GM10248 (cell line): Measurements from ENCODE around the gene TNFAIP8.

ENCODE experiments used
- CTCF ChIA-PET: fragments of 300-600 bp; sonication (Branson Sonifier 250); formaldehyde crosslinking; extraction: SDS; loops from one replicate; lab custom pipeline; 2021; ENCODE audit warnings: antibody characterized with exemption; lab: Yijun Ruan, JAX
- POLR2A ChIA-PET: fragments of 350-650 bp; sonication (Branson Sonifier 250); formaldehyde crosslinking; extraction: SDS; loops from one replicate; lab custom pipeline; 2020; ENCODE audit warnings: antibody characterized with exemption; lab: Yijun Ruan, JAX
- DNase-seq: peaks from one replicate; pipeline ENCODE4 v3.0.0; 2012; ENCODE audit errors: extremely low spot score
- TF ChIP-seq, protein P1 (sequence below): IDR thresholded peaks from 2 replicates; pipeline ENCODE4 v1.5.1; 2012; ENCODE audit warnings: mild to moderate bottlenecking, low read depth; ENCODE audit errors: extremely low read depth, missing control alignments, control extremely low read depth

The TNFAIP8 gene

DNA sequence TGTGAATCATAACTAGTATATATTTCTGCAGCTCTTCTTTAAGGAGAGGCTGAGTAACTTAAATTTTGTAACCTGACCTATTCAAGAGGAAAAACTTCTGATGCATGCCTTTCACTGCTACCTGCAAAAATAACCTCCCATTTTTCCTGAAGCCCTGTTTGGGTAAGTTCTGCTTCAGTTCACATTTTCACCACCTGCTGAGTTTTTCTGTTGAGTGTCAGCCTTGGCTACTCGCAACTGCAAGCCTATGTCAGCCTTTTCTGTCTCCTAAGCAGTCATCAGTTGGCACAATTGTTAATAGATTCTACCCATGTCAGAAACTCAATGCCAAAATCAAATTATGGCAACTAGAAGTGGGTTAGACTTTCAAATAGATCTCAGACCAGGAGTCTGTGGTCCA, 8.2 kb upstream of the TNFAIP8 start:
- DNase-seq: no peak
- CTCF ChIA-PET: interaction anchor here (1.5 to 13.2 kb wide), 5 partner anchors 12 to 79 kb away, joined by 3 to 159 read pairs (median 9); partner anchors contain the start of gene TNFAIP8

GRCh38 chr5:119347991-119348390, 7.8 kb upstream of the TNFAIP8 start:
- no peak for DNase-seq
- TF ChIP-seq, protein P1, sequence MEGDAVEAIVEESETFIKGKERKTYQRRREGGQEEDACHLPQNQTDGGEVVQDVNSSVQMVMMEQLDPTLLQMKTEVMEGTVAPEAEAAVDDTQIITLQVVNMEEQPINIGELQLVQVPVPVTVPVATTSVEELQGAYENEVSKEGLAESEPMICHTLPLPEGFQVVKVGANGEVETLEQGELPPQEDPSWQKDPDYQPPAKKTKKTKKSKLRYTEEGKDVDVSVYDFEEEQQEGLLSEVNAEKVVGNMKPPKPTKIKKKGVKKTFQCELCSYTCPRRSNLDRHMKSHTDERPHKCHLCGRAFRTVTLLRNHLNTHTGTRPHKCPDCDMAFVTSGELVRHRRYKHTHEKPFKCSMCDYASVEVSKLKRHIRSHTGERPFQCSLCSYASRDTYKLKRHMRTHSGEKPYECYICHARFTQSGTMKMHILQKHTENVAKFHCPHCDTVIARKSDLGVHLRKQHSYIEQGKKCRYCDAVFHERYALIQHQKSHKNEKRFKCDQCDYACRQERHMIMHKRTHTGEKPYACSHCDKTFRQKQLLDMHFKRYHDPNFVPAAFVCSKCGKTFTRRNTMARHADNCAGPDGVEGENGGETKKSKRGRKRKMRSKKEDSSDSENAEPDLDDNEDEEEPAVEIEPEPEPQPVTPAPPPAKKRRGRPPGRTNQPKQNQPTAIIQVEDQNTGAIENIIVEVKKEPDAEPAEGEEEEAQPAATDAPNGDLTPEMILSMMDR: no peak
- ChIA-PET CTCF (interaction anchor here (1.5 to 13.2 kb wide), 4 partner anchors 13 to 34 kb away, joined by 3 to 159 read pairs (median 16); partner anchors contain the start of gene TNFAIP8), POLR2A (no interaction called here)

More for the DNA sequence above, 8.2 kb upstream of the TNFAIP8 start:
- POLR2A ChIA-PET: no interaction called here
- TF ChIP-seq, protein P1: no peak

DNA sequence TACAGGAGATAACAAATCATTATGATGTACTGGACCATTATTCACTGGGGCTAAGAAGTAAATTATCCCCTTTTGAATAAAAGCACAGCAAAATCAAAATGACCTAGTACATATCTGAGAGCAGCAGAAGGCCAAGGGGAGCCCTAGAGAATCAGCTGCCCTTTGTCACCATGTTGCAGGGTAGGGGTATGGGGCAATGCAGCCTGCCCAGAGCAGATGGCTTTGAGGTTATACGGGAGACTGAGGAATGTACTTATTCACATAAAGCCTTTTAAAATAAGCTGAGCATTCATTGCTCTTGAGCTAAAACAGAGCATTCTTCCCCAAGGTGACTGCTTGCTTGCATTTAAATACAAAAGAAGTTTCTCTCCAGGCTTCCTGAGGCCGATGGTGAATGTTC, 2.6 kb upstream of the TNFAIP8 start:
- POLR2A ChIA-PET: interaction anchor here (0.5 to 2.0 kb wide), 3 partner anchors 10 to 41 kb away, joined by 3 to 4 read pairs (median 4); no protein-coding TSS in a partner anchor
- no peak for DNase-seq
- TF ChIP-seq, protein P1: no peak
- CTCF ChIA-PET: interaction anchor here (0.9 to 4.5 kb wide), 6 partner anchors 9 to 85 kb away, joined by 3 to 24 read pairs (median 6); no protein-coding TSS in a partner anchor

DNA sequence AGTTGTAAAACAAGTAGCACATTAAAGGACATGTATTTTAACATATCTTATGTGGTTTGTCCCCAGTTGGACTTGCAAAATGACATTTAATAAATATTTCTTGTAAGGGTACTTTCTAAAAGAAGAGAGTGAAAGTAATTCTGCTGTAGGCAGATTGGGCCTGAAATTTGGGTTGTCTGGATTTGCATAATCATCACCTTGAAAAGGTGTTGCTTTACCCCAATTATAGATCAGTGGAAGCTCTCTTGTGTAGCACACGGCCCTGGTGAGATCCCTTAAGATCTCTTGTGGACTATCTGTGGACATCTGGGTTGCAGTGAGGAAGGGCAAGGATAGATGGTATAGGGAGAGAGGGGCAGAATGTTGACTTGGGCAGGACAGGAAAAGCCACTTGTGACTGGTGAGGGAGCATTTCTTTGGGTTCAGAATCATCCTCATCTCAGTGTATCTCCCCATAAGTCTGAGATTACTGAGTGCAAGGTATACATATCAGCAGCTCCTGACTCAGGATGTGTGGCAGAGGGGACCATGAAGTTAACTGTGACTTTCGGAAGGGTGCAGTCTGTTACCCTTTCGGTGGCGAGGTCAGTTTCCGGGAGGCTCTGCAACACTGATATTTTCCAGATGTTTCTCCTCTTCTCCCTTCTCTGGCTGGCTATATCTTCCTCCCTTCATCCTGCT, 2.0 kb upstream of the TNFAIP8 start:
- CTCF ChIA-PET: interaction anchor here (0.9 to 5.2 kb wide), 6 partner anchors 10 to 86 kb away, joined by 3 to 31 read pairs (median 12); no protein-coding TSS in a partner anchor
- TF ChIP-seq, protein P1: no peak

DNA sequence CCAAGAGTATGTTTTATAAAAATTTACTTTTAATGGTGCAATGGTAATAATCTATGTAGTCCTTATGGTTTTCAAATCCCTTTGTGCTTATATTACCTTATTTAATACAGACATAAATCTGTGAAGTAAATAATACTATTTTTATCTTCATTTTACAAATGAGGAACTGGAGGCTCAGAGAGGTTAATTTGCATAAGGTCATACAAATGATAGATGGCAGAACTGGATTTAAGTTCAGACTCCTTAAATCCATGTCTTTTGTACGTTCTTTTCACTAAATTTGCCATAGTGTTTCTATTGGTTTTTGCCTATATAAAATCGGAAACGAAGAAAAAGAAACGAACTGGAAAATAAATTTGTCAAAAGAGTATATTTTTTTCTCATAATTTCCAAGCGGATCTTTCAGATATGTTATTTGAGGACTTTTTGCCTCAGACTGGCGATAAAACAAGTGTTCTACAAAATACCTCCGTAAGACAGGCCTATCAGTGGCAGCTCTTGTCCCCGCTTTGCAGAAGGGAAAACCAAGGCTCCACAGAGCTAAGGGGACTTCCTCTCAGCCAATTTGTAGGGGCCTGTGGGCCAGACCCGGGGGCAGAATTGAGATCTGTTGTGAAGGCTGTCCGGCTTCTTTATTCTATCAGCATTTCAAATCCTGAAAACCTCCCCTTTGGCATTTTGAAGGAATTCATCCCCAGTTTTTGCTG, 1.1 kb upstream of the TNFAIP8 start:
- TF ChIP-seq, protein P1: no peak
- DNase-seq: no peak
- ChIA-PET POLR2A (interaction anchor here (0.6 kb wide), 1 partner anchor 10 kb away, joined by 3 read pairs; no protein-coding TSS in a partner anchor), CTCF (interaction anchor here (0.9 to 14.9 kb wide), 5 partner anchors 11 to 87 kb away, joined by 3 to 159 read pairs (median 24); no protein-coding TSS in a partner anchor)

More for the DNA sequence above, 2.0 kb upstream of the TNFAIP8 start:
- POLR2A ChIA-PET: interaction anchor here (0.5 to 2.0 kb wide), 4 partner anchors 10 to 41 kb away, joined by 3 to 4 read pairs (median 4); no protein-coding TSS in a partner anchor
- DNase-seq: no peak

- CTCF ChIA-PET: interaction anchor here (0.9 to 14.9 kb wide), 7 partner anchors 11 to 367 kb away, joined by 3 to 159 read pairs (median 12); partner anchors contain the start of gene DTWD2
- DNase-seq: no peak
- POLR2A ChIA-PET: no interaction called here
- TF ChIP-seq, protein P1: no peak
These were observed 578 bp upstream of the TNFAIP8 start for GRCh38 chr5:119355244-119355638.
